CD14-positive monocyte (primary cell): ENCODE measurements around the gene DENND2C. TPM values are rescaled to one million over a fixed set of nuclear protein-coding genes. Genes with fewer than 3 reads are reported as not detected.

Source experiments
- DNase-seq, 3 donors: peaks; one replicate each; pipeline ENCODE4 v3.0.0-alpha.2; 2011 to 2022
- H2AFZ ChIP-seq: 2 replicates; pipeline ENCODE4 v1.6.0; 2012; ENCODE audit warnings: mild to moderate bottlenecking, low read depth, low read length, inconsistent platforms; ENCODE audit not compliant: insufficient read depth, poor library complexity, severe bottlenecking
- H3K27ac ChIP-seq, 2 donors: 1 replicate in 1 of 2; 2 replicates in 1 of 2; pipeline ENCODE4 v1.5.1; 2012 to 2013; ENCODE audit warnings: low read length in 2 of 2, control low read depth in 1 of 2, inconsistent platforms in 1 of 2, low read depth in 1 of 2, mild to moderate bottlenecking in 1 of 2
- H3K27me3 ChIP-seq, 2 donors: one replicate each; pipeline versions ENCODE4 v1.6.0 to v1.6.1; 2011 to 2013; ENCODE audit warnings: low read length in 2 of 2; ENCODE audit not compliant: control insufficient read depth in 2 of 2, insufficient read depth in 2 of 2
- H3K36me3 ChIP-seq, 2 donors: replicated peaks in 1 of 2; 1 replicate in 1 of 2; 2 replicates in 1 of 2; pipeline versions ENCODE4 v1.5.1 to v1.6.1; 2012 to 2013; ENCODE audit warnings: low read length in 2 of 2, control low read depth in 1 of 2, inconsistent platforms in 1 of 2, mild to moderate bottlenecking in 1 of 2; ENCODE audit not compliant: insufficient read depth in 2 of 2, control insufficient read depth in 1 of 2
- H3K4me1 ChIP-seq, 2 donors: 1 replicate in 1 of 2; 2 replicates in 1 of 2; pipeline versions ENCODE4 v1.5.1 to v1.6.1; 2012 to 2013; ENCODE audit warnings: low read length in 2 of 2, control low read depth in 1 of 2, inconsistent platforms in 1 of 2, mild to moderate bottlenecking in 1 of 2, moderate library complexity in 1 of 2; ENCODE audit not compliant: insufficient read depth in 2 of 2, control insufficient read depth in 1 of 2
- H3K4me2 ChIP-seq: replicated peaks from 2 replicates; pipeline ENCODE3; 2012; ENCODE audit warnings: low read length, moderate library complexity, mild to moderate bottlenecking; ENCODE audit not compliant: poor library complexity, severe bottlenecking; ENCODE audit errors: extremely low read depth
- H3K4me3 ChIP-seq, 3 experiments: fragments of 200-600 bp in 1 of 3; sonication (generic) in 1 of 3; replicated peaks in 1 of 3; 1 replicate in 2 of 3; 2 replicates in 1 of 3; pipeline ENCODE4 v1.5.1; 2011 to 2013; ENCODE audit warnings: low read length in 3 of 3, mild to moderate bottlenecking in 3 of 3, control low read depth in 2 of 3, low read depth in 2 of 3, inconsistent platforms in 1 of 3, moderate library complexity in 1 of 3
- H3K79me2 ChIP-seq: 2 replicates; pipeline ENCODE4 v1.6.0; 2012; ENCODE audit warnings: mild to moderate bottlenecking, control low read depth, inconsistent platforms, low read length, moderate library complexity; ENCODE audit not compliant: insufficient read depth
- H3K9ac ChIP-seq: 2 replicates; pipeline ENCODE4 v1.6.0; 2017; ENCODE audit warnings: low read length, mild to moderate bottlenecking; ENCODE audit not compliant: insufficient read depth, poor library complexity, severe bottlenecking
- H3K9me3 ChIP-seq, 2 donors: replicated peaks in 1 of 2; 1 replicate in 1 of 2; 2 replicates in 1 of 2; pipeline versions ENCODE4 v1.5.1 to v1.6.1; 2012 to 2013; ENCODE audit warnings: low read length in 2 of 2, control low read depth in 1 of 2; ENCODE audit not compliant: control insufficient read depth in 1 of 2, insufficient read depth in 1 of 2
- H4K20me1 ChIP-seq: 2 replicates; pipeline ENCODE4 v1.6.0; 2012; ENCODE audit warnings: mild to moderate bottlenecking, low read length, control low read depth, moderate library complexity; ENCODE audit not compliant: insufficient read depth
- H3K27ac Mint-ChIP-seq, 7 donors: one replicate each; pipeline ENCODE4 v1.8.0; 2020; ENCODE audit warnings: mild to moderate bottlenecking in 7 of 7, mixed read lengths in 7 of 7, moderate library complexity in 6 of 7, inconsistent platforms in 2 of 7
- H3K27me3 Mint-ChIP-seq, 3 donors: one replicate each; pipeline ENCODE4 v1.8.0; 2021 to 2022; ENCODE audit warnings: low read depth in 3 of 3, mild to moderate bottlenecking in 3 of 3, mixed read lengths in 3 of 3, moderate library complexity in 3 of 3, inconsistent platforms in 1 of 3
- H3K36me3 Mint-ChIP-seq, 2 donors: one replicate each; pipeline ENCODE4 v1.8.0; 2020; ENCODE audit warnings: mixed read lengths in 2 of 2, inconsistent platforms in 1 of 2, mild to moderate bottlenecking in 1 of 2
- H3K4me1 Mint-ChIP-seq: one replicate; pipeline ENCODE4 v1.8.0; 2020; ENCODE audit warnings: mild to moderate bottlenecking, mixed read lengths
- H3K4me3 Mint-ChIP-seq, 2 donors: one replicate each; pipeline ENCODE4 v1.8.0; 2020; ENCODE audit warnings: mild to moderate bottlenecking in 2 of 2, mixed read lengths in 2 of 2, moderate library complexity in 1 of 2
- H3K9me3 Mint-ChIP-seq, 7 donors: one replicate each; pipeline ENCODE4 v1.8.0; 2020 to 2022; ENCODE audit warnings: mixed read lengths in 7 of 7, mild to moderate bottlenecking in 6 of 7, moderate library complexity in 6 of 7, inconsistent platforms in 2 of 7
- CTCF ChIP-seq: fragments of 200-600 bp; IDR thresholded peaks from one replicate; pipeline ENCODE4 v1.8.0; 2022; ENCODE audit warnings: antibody characterized with exemption, mild to moderate bottlenecking
- WGBS: methylation state at CpG from one replicate; pipeline ENCODE4 v1.1.5; 2013; ENCODE audit warnings: missing lambda C conversion rate; ENCODE audit not compliant: insufficient coverage; 5-methylcytosine and 5-hydroxymethylcytosine counted together
- intact Hi-C, 2 donors: fragments of 100-400 bp; cut with micrococcal nuclease; formaldehyde crosslinking; loops; one replicate each; pipeline versions ENCODE4 v1.15.0 to v1.15.1; 2023
- polyA plus RNA-seq, 3 donors: library from polyadenylated mRNA; depleted of rRNA in 1 of 3; unstranded in 2 of 3; stranded (reverse) in 1 of 3; fragments of 300-500 nt in 2 of 3; fragments of >200 nt in 1 of 3; fragmentation: Illumina TruSeq in 2 of 3; gene quantifications; 1 replicate in 2 of 3; 2 replicates in 1 of 3; pipeline ENCODE4 v1.2.3, GENCODE V29; 2012 to 2021

DENND2C gene
- polyA plus RNA-seq, 3 donors = 0.03 to 0.07 (median 0.06) TPM

GRCh38 chr1:114695430-114696058 is 25.7 kb upstream of the DENND2C start, which contains the start of gene AMPD1:
TSS of gene AMPD1 (minus strand) at chr1:114695546. CDS start at chr1:114695471, 75 bp downstream.
- H3K4me1 Mint-ChIP-seq = peaks cover 2% of the 10 kb centered on the region
- no peak within 1 kb of the TSS for H2AFZ ChIP-seq
- H3K27ac ChIP-seq = no peak within 1 kb of the TSS
- 83% methylated on average over 2 of the region's 6 CpGs for WGBS
- TF ChIP-seq CTCF = no peak
- H3K27ac Mint-ChIP-seq = no peak within 1 kb of the TSS
- no peaks in the 10 kb centered on the region for H3K9me3 ChIP-seq
- no peaks in the 10 kb centered on the region for H3K36me3 Mint-ChIP-seq
- H3K36me3 ChIP-seq = no peaks in the 10 kb centered on the region
- no peaks in the 10 kb centered on the region for H3K27me3 ChIP-seq
- peaks cover 5 to 11% (median 10%) of the 10 kb centered on the region in 3 donors for H3K27me3 Mint-ChIP-seq
- no peaks in the 10 kb centered on the region for H3K4me1 ChIP-seq
- no peaks in the 10 kb centered on the region for H4K20me1 ChIP-seq
- H3K79me2 ChIP-seq = no peaks in the 10 kb centered on the region
- H3K4me2 ChIP-seq = no peak within 1 kb of the TSS
- intact Hi-C loops = no loop called here
- no peak within 1 kb of the TSS for H3K4me3 ChIP-seq
- no peak within 1 kb of the TSS for H3K9ac ChIP-seq
- peaks cover 0 to 1% (median 0%) of the 10 kb centered on the region in 7 donors for H3K9me3 Mint-ChIP-seq
- no peak for DNase-seq
- no peak within 1 kb of the TSS for H3K4me3 Mint-ChIP-seq

- Mint-ChIP-seq H3K27ac (no peak overlapping the region), H3K27me3 (peaks cover 5 to 12% (median 8%) of the 10 kb centered on the region in 3 donors)
- no peak for TF ChIP-seq CTCF
Observed at GRCh38 chr1:114694540-114695310, 24.9 kb upstream of the DENND2C start.

More at GRCh38 chr1:114694540-114695310, 24.9 kb upstream of the DENND2C start:
- no CpG with 5 or more reads among the region's 9 CpGs for WGBS
- no peaks in the 10 kb centered on the region for H3K27me3 ChIP-seq
- no peaks in the 10 kb centered on the region for H3K9me3 ChIP-seq
- no peak overlapping the region for H3K4me2 ChIP-seq
- H3K36me3 ChIP-seq = no peaks in the 10 kb centered on the region
- Mint-ChIP-seq H3K9me3 (peaks cover 0 to 1% (median 0%) of the 10 kb centered on the region in 7 donors), H3K4me3 (no peak overlapping the region), H3K4me1 (no peaks in the 10 kb centered on the region), H3K36me3 (no peaks in the 10 kb centered on the region)
- H3K4me1 ChIP-seq = no peaks in the 10 kb centered on the region
- no peak for DNase-seq
- intact Hi-C loops = no loop called here
- no peak overlapping the region for H3K9ac ChIP-seq
- no peaks in the 10 kb centered on the region for H4K20me1 ChIP-seq
- no peak overlapping the region for H2AFZ ChIP-seq
- no peak overlapping the region for H3K27ac ChIP-seq
- H3K79me2 ChIP-seq = no peaks in the 10 kb centered on the region
- no peak overlapping the region for H3K4me3 ChIP-seq
